Measurements from ENCODE around the gene ARF6.

DNA sequence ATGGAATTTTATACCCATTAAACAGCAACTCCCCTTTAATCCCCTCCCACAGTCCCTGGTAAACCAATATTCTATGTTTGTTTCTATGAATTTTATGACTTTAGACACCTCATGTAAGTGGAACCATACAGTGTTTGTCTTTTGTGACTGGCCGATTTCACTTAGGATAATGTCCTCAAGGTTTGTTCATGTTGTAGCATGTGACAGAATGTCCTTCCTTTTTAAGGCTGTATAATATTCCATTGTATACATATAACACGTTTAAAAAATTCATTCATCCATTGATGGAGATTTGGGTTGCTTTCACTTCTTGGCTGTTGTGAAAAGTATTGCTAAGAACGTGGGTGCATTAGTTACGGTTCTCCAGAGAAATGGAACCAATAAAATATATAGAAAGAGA, 40.2 kb downstream of the ARF6 start:
- TF ChIP-seq, protein P1, sequence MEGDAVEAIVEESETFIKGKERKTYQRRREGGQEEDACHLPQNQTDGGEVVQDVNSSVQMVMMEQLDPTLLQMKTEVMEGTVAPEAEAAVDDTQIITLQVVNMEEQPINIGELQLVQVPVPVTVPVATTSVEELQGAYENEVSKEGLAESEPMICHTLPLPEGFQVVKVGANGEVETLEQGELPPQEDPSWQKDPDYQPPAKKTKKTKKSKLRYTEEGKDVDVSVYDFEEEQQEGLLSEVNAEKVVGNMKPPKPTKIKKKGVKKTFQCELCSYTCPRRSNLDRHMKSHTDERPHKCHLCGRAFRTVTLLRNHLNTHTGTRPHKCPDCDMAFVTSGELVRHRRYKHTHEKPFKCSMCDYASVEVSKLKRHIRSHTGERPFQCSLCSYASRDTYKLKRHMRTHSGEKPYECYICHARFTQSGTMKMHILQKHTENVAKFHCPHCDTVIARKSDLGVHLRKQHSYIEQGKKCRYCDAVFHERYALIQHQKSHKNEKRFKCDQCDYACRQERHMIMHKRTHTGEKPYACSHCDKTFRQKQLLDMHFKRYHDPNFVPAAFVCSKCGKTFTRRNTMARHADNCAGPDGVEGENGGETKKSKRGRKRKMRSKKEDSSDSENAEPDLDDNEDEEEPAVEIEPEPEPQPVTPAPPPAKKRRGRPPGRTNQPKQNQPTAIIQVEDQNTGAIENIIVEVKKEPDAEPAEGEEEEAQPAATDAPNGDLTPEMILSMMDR (conservative IDR thresholded peaks at IDR 0.05 in 1 of 2, IDR thresholded peaks at IDR 0.05 in 1 of 2; ENCODE audit: low read depth in 1 of 2, low read length in 2 of 2), result no peak
- TF ChIP-seq EZH2 (IDR thresholded peaks at IDR 0.05; ENCODE audit: low read length, missing control alignments), result no peak
